ENCODE data around the gene HHIP. TPM values are rescaled to one million over a fixed set of nuclear protein-coding genes. Genes with fewer than 3 reads are reported as not detected.

HHIP gene
- total and polyA plus RNA-seq, 3 donors from 2014 or later, result 3.5 to 5.3 (median 3.5) TPM

- no peak overlapping the region for H3K4me3 ChIP-seq
- no peaks in the 10 kb centered on the region for H3K36me3 ChIP-seq (ENCODE audit: low read depth, missing control alignments)
- WGBS, 2 donors, result 76 to 83% methylated on average over 4 of the region's 4 CpGs
- H3K27me3 ChIP-seq, result no peaks in the 10 kb centered on the region
- intact Hi-C loops (cut with DNase I; ENCODE audit: low total_unique reads), result no loop called here
- TF ChIP-seq POLR2A (IDR thresholded peaks at IDR 0.05) (no peak), CTCF (IDR thresholded peaks at IDR 0.05) (no peak)
- H3K27ac ChIP-seq, result no peak overlapping the region
- no peak for DNase-seq
- no peaks in the 10 kb centered on the region for H3K9me3 ChIP-seq
- H3K4me1 ChIP-seq, result no peaks in the 10 kb centered on the region
Measured at GRCh38 chr4:144711700-144712456, 65.9 kb downstream of the HHIP start.

- WGBS, 2 donors, result 38 to 67% methylated on average over 3 of the region's 3 CpGs
- intact Hi-C loops (cut with DNase I; ENCODE audit: low total_unique reads), result no loop called here
- TF ChIP-seq CTCF (IDR thresholded peaks at IDR 0.05) (no peak), POLR2A (IDR thresholded peaks at IDR 0.05) (no peak)
- Histone ChIP-seq H3K4me3 (no peak overlapping the region), H3K4me1 (no peaks in the 10 kb centered on the region), H3K9me3 (no peaks in the 10 kb centered on the region), H3K27ac (no peak overlapping the region), H3K27me3 (no peaks in the 10 kb centered on the region), H3K36me3 (ENCODE audit: low read depth, missing control alignments) (no peaks in the 10 kb centered on the region)
- DNase-seq, result no peak
Measured at GRCh38 chr4:144712775-144713174, 66.8 kb downstream of the HHIP start.

- DNase-seq, result no peak
- intact Hi-C loops (cut with DNase I; ENCODE audit: low total_unique reads), result no loop called here
- H3K9me3 ChIP-seq, result no peaks in the 10 kb centered on the region
- no peaks in the 10 kb centered on the region for H3K4me1 ChIP-seq
- no peak overlapping the region for H3K4me3 ChIP-seq
- no peaks in the 10 kb centered on the region for H3K36me3 ChIP-seq (ENCODE audit: low read depth, missing control alignments)
- TF ChIP-seq POLR2A (IDR thresholded peaks at IDR 0.05), result no peak
- no peaks in the 10 kb centered on the region for H3K27me3 ChIP-seq
- WGBS, 2 donors, result 95 to 97% methylated on average over 3 of the region's 3 CpGs
- no peak overlapping the region for H3K27ac ChIP-seq
Measured at GRCh38 chr4:144714166-144714565, 68.2 kb downstream of the HHIP start.

GRCh38 chr4:144715230-144715629 lies 69.3 kb downstream of the HHIP start:
- no peaks in the 10 kb centered on the region for H3K9me3 ChIP-seq
- DNase-seq, result no peak
- 89 to 92% methylated on average over 2 of the region's 2 CpGs for WGBS, 2 donors
- no peaks in the 10 kb centered on the region for H3K4me1 ChIP-seq
- intact Hi-C loops (cut with DNase I; ENCODE audit: low total_unique reads), result no loop called here
- no peak overlapping the region for H3K4me3 ChIP-seq
- no peaks in the 10 kb centered on the region for H3K27me3 ChIP-seq
- no peaks in the 10 kb centered on the region for H3K36me3 ChIP-seq (ENCODE audit: low read depth, missing control alignments)
- H3K27ac ChIP-seq, result no peak overlapping the region
- TF ChIP-seq CTCF (IDR thresholded peaks at IDR 0.05), result no peak
- TF ChIP-seq POLR2A (IDR thresholded peaks at IDR 0.05), result no peak

GRCh38 chr4:144716778-144717177 lies 70.8 kb downstream of the HHIP start:
- no peak overlapping the region for H3K4me3 ChIP-seq
- no peaks in the 10 kb centered on the region for H3K36me3 ChIP-seq (ENCODE audit: low read depth, missing control alignments)
- no peaks in the 10 kb centered on the region for H3K9me3 ChIP-seq
- intact Hi-C loops (cut with DNase I; ENCODE audit: low total_unique reads), result no loop called here
- TF ChIP-seq POLR2A (IDR thresholded peaks at IDR 0.05), result no peak
- no peak for TF ChIP-seq CTCF (IDR thresholded peaks at IDR 0.05)
- 94 to 97% methylated on average over 5 of the region's 5 CpGs for WGBS, 2 donors
- no peak overlapping the region for H3K27ac ChIP-seq
- no peaks in the 10 kb centered on the region for H3K4me1 ChIP-seq
- H3K27me3 ChIP-seq, result no peaks in the 10 kb centered on the region
- no peak for DNase-seq
